Esophagus squamous epithelium (tissue), 4 donors: ENCODE results near the gene AFF3.

Source experiments
- POLR2A ChIP-seq, 4 donors: fragments of 450-650 bp; IDR thresholded peaks; one replicate each; pipeline ENCODE4 v1.6.1; 2017; ENCODE audit warnings: antibody characterized with exemption in 4 of 4, mild to moderate bottlenecking in 4 of 4, moderate library complexity in 3 of 4
- TF ChIP-seq, protein P1 (sequence below), 6 experiments: fragments of 450-650 bp in 4 of 6; fragments of 200-600 bp in 2 of 6; sonication (generic) in 2 of 6; IDR thresholded peaks; one replicate each; pipeline ENCODE4 v1.5.1; 2016 to 2019; ENCODE audit warnings: antibody characterized with exemption in 6 of 6, mild to moderate bottlenecking in 4 of 6, moderate library complexity in 4 of 6

DNA sequence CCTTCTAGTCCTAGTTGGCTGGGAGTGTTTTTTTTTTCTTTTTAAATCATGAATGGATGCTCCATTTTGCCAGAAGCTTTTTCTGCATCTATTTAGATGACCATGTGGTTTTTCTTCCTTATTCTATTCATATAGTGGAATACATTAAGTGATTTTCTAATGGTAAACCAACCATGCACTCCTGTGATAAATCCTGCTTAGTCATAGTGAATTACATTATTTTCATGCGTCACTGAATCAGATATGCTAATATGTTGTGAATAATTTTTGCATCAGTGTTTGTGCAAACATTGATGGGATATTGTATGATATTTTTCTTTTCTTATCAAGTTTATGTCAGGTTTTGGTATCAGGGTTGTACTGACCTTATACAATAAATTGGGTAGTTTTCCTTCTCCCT lies 423.3 kb downstream of the AFF3 start:
- TF ChIP-seq, protein P1, sequence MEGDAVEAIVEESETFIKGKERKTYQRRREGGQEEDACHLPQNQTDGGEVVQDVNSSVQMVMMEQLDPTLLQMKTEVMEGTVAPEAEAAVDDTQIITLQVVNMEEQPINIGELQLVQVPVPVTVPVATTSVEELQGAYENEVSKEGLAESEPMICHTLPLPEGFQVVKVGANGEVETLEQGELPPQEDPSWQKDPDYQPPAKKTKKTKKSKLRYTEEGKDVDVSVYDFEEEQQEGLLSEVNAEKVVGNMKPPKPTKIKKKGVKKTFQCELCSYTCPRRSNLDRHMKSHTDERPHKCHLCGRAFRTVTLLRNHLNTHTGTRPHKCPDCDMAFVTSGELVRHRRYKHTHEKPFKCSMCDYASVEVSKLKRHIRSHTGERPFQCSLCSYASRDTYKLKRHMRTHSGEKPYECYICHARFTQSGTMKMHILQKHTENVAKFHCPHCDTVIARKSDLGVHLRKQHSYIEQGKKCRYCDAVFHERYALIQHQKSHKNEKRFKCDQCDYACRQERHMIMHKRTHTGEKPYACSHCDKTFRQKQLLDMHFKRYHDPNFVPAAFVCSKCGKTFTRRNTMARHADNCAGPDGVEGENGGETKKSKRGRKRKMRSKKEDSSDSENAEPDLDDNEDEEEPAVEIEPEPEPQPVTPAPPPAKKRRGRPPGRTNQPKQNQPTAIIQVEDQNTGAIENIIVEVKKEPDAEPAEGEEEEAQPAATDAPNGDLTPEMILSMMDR (IDR thresholded peaks at IDR 0.05): no peak
- TF ChIP-seq POLR2A (IDR thresholded peaks at IDR 0.05): no peak
